Pancreas (tissue), 10 donors: ENCODE measurements around the gene PRG2. TPM values are rescaled to one million over a fixed set of nuclear protein-coding genes. Genes with fewer than 3 reads are reported as not detected.
A peak's percentile ranks its signal among the peaks of the same experiment; 100 is the strongest.
"Not testable (repeated sequence)": the region's sequence is repeated elsewhere in the genome, so short reads cannot be mapped to it uniquely, and the experiment has no call there.

ENCODE experiments used
- ATAC-seq, 4 donors: fragments of 200-7000 bp; cut with Tn5 transposase; one replicate each; pipeline versions ENCODE4 v1.8.0 to v1.9.1; 2020; ENCODE audit warnings: mild to moderate bottlenecking in 4 of 4, moderate library complexity in 4 of 4
- DNase-seq, 6 donors: peaks; one replicate each; pipeline ENCODE4 v3.0.0-alpha.2; 2020
- FAIRE-seq: peaks from 2 replicates; lab custom pipeline; 2012; peaks lifted over from hg19 to GRCh38; lab: Jason Lieb, UNC
- H3K27ac ChIP-seq, 4 donors: fragments of 200-600 bp; sonication (generic); 1 replicate in 3 of 4; 2 replicates in 1 of 4; pipeline versions ENCODE4 v1.5.0 to v1.8.0; 2020
- H3K27me3 ChIP-seq, 4 donors: fragments of 200-600 bp; one replicate each; pipeline ENCODE4 v1.8.0; 2021
- H3K36me3 ChIP-seq, 3 donors: fragments of 200-600 bp; sonication (generic) in 1 of 3; one replicate each; pipeline versions ENCODE4 v1.5.0 to v1.8.0; 2020 to 2021
- H3K4me1 ChIP-seq, 3 donors: fragments of 200-600 bp; one replicate each; pipeline ENCODE4 v1.8.0; 2021
- H3K4me3 ChIP-seq, 4 donors: fragments of 200-600 bp; sonication (generic) in 2 of 4; one replicate each; pipeline versions ENCODE4 v1.5.0 to v1.8.0; 2020 to 2021
- H3K9me3 ChIP-seq, 4 donors: fragments of 200-600 bp; one replicate each; pipeline ENCODE4 v1.8.0; 2021
- WGBS, 2 donors: extraction: QIAGEN DNeasy Blood & Tissue Kit; methylation state at CpG; one replicate each; pipeline ENCODE4 v1.1.7; 2013; 5-methylcytosine and 5-hydroxymethylcytosine counted together
- intact Hi-C, 3 donors: fragments of 100-400 bp; cut with DNase I; formaldehyde crosslinking; loops; one replicate each; pipeline versions ENCODE4 v1.11.1 to v1.14.2; 2022
- polyA plus RNA-seq, 2 donors: library from polyadenylated mRNA; stranded (reverse); fragments of 200-250 nt; gene quantifications; one replicate each; pipeline ENCODE4 v1.2.3, GENCODE V29; 2013
- total RNA-seq, 6 donors: library from RNA; stranded (reverse); fragmentation: NEBNext Ultra II Directional in 4 of 6; extraction: Animal tissue kit (Norgen Biotek cat#: 25700) in 4 of 6; gene quantifications; one replicate each; pipeline versions ENCODE4 v1.2.1 to v1.2.4, GENCODE V29; 2021 to 2023
- TF ChIP-seq, protein P1 (sequence below), 4 donors: fragments of 200-600 bp; sonication (generic) in 3 of 4; IDR thresholded peaks; one replicate each; pipeline versions ENCODE4 v1.5.0 to v1.8.0; 2021; ENCODE audit warnings: antibody characterized with exemption in 4 of 4
- donor health status: healthy with polysubstance abuse.
- donor health status: DM: no; HTN: no; CAD: no; lungs with moderate emphysema.
- donor health status: DM: no; HTN: no; CAD: no.
- donor health status: control.
- donor health status: control.
- donor health status: Bipolar disorder and iron deficiency.
- donor health status: DM: yes; HTN: yes; CAD: no.
- donor health status: DM: no; HTN: no; CAD: no.
- donor health status: DM: no; HTN: no; CAD: no.
- donor health status: DM: yes; HTN: yes; CAD: no.

Gene PRG2
- total and polyA plus RNA-seq, 8 donors, result 0.57 to 0.96 TPM; not detected in 6

DNA sequence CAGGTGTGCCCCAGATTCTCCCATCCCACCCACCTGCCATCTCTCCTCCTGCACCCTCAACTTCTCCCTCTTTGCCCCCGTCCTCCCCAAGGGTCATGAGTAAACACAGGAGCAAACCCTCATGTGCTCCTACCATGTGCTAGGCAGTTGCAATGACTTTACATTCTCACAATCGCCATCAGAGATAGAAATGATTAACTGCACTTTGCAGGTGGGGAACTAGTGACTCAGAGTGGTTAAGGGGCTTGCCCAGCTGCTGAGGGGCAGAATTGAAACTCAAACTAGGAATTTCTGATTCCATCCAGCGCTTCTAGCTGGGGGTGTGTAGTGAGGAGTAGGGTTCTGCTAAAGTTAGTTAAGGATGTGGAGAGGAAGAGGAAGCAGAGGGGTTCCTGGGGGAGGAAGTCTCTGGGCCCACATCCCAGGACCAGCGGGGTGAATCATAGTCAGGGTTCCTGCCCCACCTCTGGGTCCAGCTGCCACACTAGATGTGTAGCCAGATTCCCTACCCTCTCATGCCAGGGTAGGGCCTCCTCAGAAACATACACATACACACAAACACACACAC is 16.0 kb upstream of the PRG2 start:
- no peak overlapping the region for H3K4me3 ChIP-seq
- TF ChIP-seq, protein P1, sequence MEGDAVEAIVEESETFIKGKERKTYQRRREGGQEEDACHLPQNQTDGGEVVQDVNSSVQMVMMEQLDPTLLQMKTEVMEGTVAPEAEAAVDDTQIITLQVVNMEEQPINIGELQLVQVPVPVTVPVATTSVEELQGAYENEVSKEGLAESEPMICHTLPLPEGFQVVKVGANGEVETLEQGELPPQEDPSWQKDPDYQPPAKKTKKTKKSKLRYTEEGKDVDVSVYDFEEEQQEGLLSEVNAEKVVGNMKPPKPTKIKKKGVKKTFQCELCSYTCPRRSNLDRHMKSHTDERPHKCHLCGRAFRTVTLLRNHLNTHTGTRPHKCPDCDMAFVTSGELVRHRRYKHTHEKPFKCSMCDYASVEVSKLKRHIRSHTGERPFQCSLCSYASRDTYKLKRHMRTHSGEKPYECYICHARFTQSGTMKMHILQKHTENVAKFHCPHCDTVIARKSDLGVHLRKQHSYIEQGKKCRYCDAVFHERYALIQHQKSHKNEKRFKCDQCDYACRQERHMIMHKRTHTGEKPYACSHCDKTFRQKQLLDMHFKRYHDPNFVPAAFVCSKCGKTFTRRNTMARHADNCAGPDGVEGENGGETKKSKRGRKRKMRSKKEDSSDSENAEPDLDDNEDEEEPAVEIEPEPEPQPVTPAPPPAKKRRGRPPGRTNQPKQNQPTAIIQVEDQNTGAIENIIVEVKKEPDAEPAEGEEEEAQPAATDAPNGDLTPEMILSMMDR (IDR thresholded peaks at IDR 0.05), result no peak
- intact Hi-C loops, result loop anchor here in 1 of 3 donors (10.0 kb wide), 1 partner anchor 62 kb away; no protein-coding TSS in a partner anchor
- no peak for DNase-seq
- WGBS, 2 donors, result 67 to 75% methylated on average over 4 of the region's 4 CpGs
- no peak overlapping the region for H3K27ac ChIP-seq
- H3K27me3 ChIP-seq, result no peaks in the 10 kb centered on the region
- H3K4me1 ChIP-seq, result peaks cover 0 to 6% (median 0%) of the 10 kb centered on the region in 3 donors
- H3K36me3 ChIP-seq, result no peaks in the 10 kb centered on the region
- no peaks in the 10 kb centered on the region for H3K9me3 ChIP-seq
- peak in 2 of 4 donors; percentile 40 to 57 for ATAC-seq
- FAIRE-seq, result no peak

DNA sequence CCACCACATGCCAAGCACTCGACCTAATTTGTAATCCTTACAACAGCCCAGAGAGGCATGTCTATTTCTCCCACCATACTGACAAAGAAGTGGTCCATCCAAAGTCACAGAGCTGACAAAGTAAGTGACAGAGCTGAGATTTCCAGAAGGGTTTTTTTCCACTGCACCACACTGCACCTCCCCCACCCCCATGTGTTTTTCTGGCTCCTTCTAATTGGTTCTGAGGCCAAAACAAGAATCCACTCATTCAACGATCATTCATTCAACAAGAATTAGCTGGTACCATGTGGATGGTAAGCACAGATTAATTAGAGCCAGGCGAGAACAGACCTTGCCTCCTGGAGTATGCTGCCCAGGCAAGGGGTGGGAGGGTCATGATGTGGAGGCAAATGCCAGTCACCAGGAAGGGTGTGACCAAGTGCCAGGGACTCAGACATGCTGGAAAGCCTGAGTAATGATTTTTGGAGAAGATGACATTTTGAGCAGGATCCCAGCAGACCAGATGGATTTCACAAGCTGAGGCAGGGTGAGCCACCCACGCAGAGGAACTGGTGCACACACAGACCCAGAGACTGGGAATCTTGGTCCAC is 14.9 kb upstream of the PRG2 start:
- Histone ChIP-seq H3K27me3 (no peaks in the 10 kb centered on the region), H3K4me3 (no peak overlapping the region), H3K4me1 (peaks cover 0 to 6% (median 0%) of the 10 kb centered on the region in 3 donors), H3K9me3 (no peaks in the 10 kb centered on the region), H3K27ac (no peak overlapping the region), H3K36me3 (no peaks in the 10 kb centered on the region)
- 82 to 91% methylated on average over 4 of the region's 4 CpGs for WGBS, 2 donors
- TF ChIP-seq, protein P1 (IDR thresholded peaks at IDR 0.05), result no peak
- no peak for DNase-seq
- ATAC-seq, result peak in 1 of 4 donors; percentile 13
- intact Hi-C loops, result loop anchor here in 1 of 3 donors (10.0 kb wide), 1 partner anchor 61 kb away; no protein-coding TSS in a partner anchor
- FAIRE-seq, result no peak

DNA sequence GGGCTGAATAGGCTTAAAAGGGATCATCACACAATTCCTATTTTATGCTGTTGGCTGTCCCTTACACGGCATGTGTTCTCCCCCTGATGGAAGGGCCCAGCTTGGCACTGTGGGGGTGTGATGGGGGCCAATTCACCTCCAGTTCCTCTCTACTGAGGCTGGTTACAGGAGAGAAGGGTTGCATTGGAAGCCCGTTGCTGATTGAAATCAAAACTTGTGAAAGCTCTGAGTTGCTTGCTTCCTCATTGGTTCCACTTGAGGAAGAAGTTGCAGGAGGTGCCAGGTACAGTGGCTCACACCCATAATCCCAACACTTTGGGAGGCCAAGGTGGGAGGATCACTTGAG is 13.3 kb upstream of the PRG2 start:
- intact Hi-C loops, result loop anchor here in 1 of 3 donors (10.0 kb wide), 1 partner anchor 59 kb away; no protein-coding TSS in a partner anchor
- Histone ChIP-seq H3K27me3 (no peaks in the 10 kb centered on the region), H3K4me1 (peaks cover 0 to 6% (median 0%) of the 10 kb centered on the region in 3 donors), H3K27ac (no peak overlapping the region), H3K9me3 (no peaks in the 10 kb centered on the region), H3K4me3 (no peak overlapping the region), H3K36me3 (no peaks in the 10 kb centered on the region)
- ATAC-seq, result no peak
- 85 to 97% methylated on average over 2 of the region's 2 CpGs for WGBS, 2 donors
- DNase-seq, result no peak
- no peak for FAIRE-seq
- TF ChIP-seq, protein P1 (IDR thresholded peaks at IDR 0.05), result no peak

DNA sequence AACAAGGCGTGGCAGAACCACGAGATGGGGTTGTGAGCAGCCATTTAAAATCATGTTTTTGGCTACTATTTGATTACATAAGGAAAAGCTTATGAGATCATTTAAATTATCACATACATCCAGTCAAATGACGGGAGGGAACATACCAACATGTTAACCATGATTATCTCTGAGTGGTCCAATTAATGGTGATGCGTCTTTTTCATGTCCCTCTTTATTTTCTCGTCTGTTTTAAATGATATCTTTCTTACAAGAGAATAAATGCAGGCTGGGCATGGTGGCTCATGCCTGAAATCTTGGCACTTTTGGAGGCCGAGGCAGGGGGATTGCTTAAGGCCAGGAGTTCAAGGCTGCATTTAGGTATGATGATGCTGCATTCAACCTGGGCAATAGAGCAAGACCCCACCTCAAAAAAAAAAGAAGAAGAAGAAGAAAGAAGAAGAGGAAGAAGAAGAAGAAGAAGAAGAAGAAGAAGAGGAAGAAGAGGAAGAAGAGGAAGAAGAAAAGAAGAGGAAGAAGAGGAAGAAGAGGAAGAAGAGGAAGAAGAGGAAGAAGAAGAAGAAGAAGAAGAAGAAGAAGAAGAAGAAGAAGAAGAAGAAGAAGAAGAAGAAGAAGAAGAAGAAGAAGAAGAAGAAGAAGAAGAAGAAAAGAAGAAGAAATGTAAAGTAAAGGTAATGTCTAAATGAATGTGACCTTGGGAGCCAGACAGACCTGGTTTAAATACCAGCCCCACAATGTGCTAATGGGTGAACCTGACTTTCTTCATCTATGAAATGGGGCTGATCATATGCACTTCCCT is 12.8 kb upstream of the PRG2 start:
- not testable (repeated sequence) for H3K4me1 ChIP-seq, H3K4me3 ChIP-seq, ATAC-seq, H3K27ac ChIP-seq, DNase-seq, H3K9me3 ChIP-seq, H3K27me3 ChIP-seq, H3K36me3 ChIP-seq, FAIRE-seq
- WGBS, 2 donors, result 79 to 84% methylated on average over 6 of the region's 6 CpGs
- intact Hi-C loops, result loop anchor here in 1 of 3 donors (10.0 kb wide), 1 partner anchor 58 kb away; no protein-coding TSS in a partner anchor
